ENCODE results near the gene NPR1.

The NPR1 gene

GRCh38 chr1:153684892-153685291, 6.4 kb downstream of the NPR1 start:
- no peak overlapping the region for H3K27ac ChIP-seq
- no peak for TF ChIP-seq CTCF (conservative IDR thresholded peaks at IDR 0.05)

- H3K27ac ChIP-seq = no peak overlapping the region
- no peak for TF ChIP-seq CTCF (conservative IDR thresholded peaks at IDR 0.05)
Observed at GRCh38 chr1:153685544-153686340, 7.3 kb downstream of the NPR1 start.

GRCh38 chr1:153687346-153688125, 9.0 kb downstream of the NPR1 start:
- no peak overlapping the region for H3K27ac ChIP-seq
- no peak for TF ChIP-seq CTCF (conservative IDR thresholded peaks at IDR 0.05)

GRCh38 chr1:153688276-153688675, 9.8 kb downstream of the NPR1 start:
- H3K27ac ChIP-seq = no peak overlapping the region
- no peak for TF ChIP-seq CTCF (conservative IDR thresholded peaks at IDR 0.05)

- H3K27ac ChIP-seq = no peak overlapping the region
Observed at GRCh38 chr1:153688736-153689328, 10.3 kb downstream of the NPR1 start.

GRCh38 chr1:153693466-153693865, 15.0 kb downstream of the NPR1 start:
- TF ChIP-seq CTCF (conservative IDR thresholded peaks at IDR 0.05) = no peak
- H3K27ac ChIP-seq = no peak overlapping the region

More at GRCh38 chr1:153688736-153689328, 10.3 kb downstream of the NPR1 start:
- TF ChIP-seq CTCF (conservative IDR thresholded peaks at IDR 0.05) = no peak

GRCh38 chr1:153696741-153697140, 18.3 kb downstream of the NPR1 start:
- no peak for TF ChIP-seq CTCF (conservative IDR thresholded peaks at IDR 0.05)
- no peak overlapping the region for H3K27ac ChIP-seq

Data from VCaP (cell line).